Panc1 (cell line): ENCODE data around the gene MAP4. TPM values are rescaled to one million over a fixed set of nuclear protein-coding genes. Genes with fewer than 3 reads are reported as not detected.

Experiments
- ATAC-seq: fragments of 200-7000 bp; cut with Tn5 transposase; 2 replicates; pipeline ENCODE4 v1.9.1; 2020; ENCODE audit warnings: mild to moderate bottlenecking, moderate library complexity
- BruUV-seq: library from RNA; stranded (reverse); fragments of 400-500 nt; replicated peaks from 2 replicates; lab custom pipeline; 2021; lab: Mats Ljungman, UMichigan
- CTCF ChIA-PET: fragments of 300-600 bp; sonication (Branson Sonifier 250); formaldehyde crosslinking; loops from one replicate; lab custom pipeline; 2022; ENCODE audit warnings: antibody characterized with exemption; lab: Charles Lee
- POLR2A ChIA-PET: fragments of 300-600 bp; sonication (Branson Sonifier 250); formaldehyde crosslinking; loops from one replicate; lab custom pipeline; 2022; ENCODE audit warnings: antibody characterized with exemption; lab: Charles Lee
- DNase-seq: peaks from one replicate; pipeline ENCODE4 v3.0.0-alpha.2; 2010; ENCODE audit warnings: low read depth, low spot score
- H3K27ac ChIP-seq: 2 replicates; pipeline ENCODE4 v1.5.1; 2011; ENCODE audit warnings: mild to moderate bottlenecking, low read length, inconsistent platforms
- H3K27me3 ChIP-seq: fragments of 200-500 bp; sonication (Bioruptor generic); 2 replicates; pipeline ENCODE4 v1.6.0; 2014; ENCODE audit warnings: low read length, inconsistent platforms; ENCODE audit not compliant: control insufficient read depth, insufficient read depth
- H3K36me3 ChIP-seq: fragments of 200-500 bp; sonication (Bioruptor generic); 2 replicates; pipeline ENCODE4 v1.5.1; 2014; ENCODE audit warnings: inconsistent platforms, mild to moderate bottlenecking, low read length, moderate library complexity; ENCODE audit not compliant: control insufficient read depth, insufficient read depth
- H3K4me1 ChIP-seq: 2 replicates; pipeline ENCODE4 v1.5.1; 2011; ENCODE audit warnings: inconsistent platforms, mild to moderate bottlenecking, low read length, moderate library complexity; ENCODE audit not compliant: control insufficient read depth, insufficient read depth
- H3K4me3 ChIP-seq, 2 experiments: 2 replicates each; pipeline ENCODE4 v1.5.1; 2011 to 2012; ENCODE audit warnings: low read depth in 2 of 2, low read length in 2 of 2, mild to moderate bottlenecking in 2 of 2, inconsistent platforms in 1 of 2, moderate library complexity in 1 of 2
- H3K9me3 ChIP-seq: fragments of 200-500 bp; sonication (Bioruptor generic); 2 replicates; pipeline ENCODE4 v1.5.1; 2014; ENCODE audit warnings: low read depth, mild to moderate bottlenecking, inconsistent platforms, low read length, moderate library complexity; ENCODE audit not compliant: control insufficient read depth, insufficient read depth
- CTCF ChIP-seq: fragments of 450-650 bp; IDR thresholded peaks from 2 replicates; pipeline ENCODE4 v1.5.1; 2017; ENCODE audit warnings: mild to moderate bottlenecking
- POLR2AphosphoS5 ChIP-seq: IDR thresholded peaks from 2 replicates; pipeline ENCODE4 v1.6.1; 2012; ENCODE audit warnings: mild to moderate bottlenecking, low read depth, low read length, moderate library complexity
- REST ChIP-seq, 2 experiments: IDR thresholded peaks; 2 replicates each; pipeline ENCODE4 v1.6.1; 2011 to 2012; ENCODE audit warnings: low read depth in 2 of 2, control low read depth in 1 of 2, low read length in 1 of 2, mild to moderate bottlenecking in 1 of 2, moderate library complexity in 1 of 2; ENCODE audit not compliant: insufficient read depth in 1 of 2
- SIN3A ChIP-seq: IDR thresholded peaks from 2 replicates; pipeline ENCODE4 v1.6.1; 2012; ENCODE audit warnings: low read depth, mild to moderate bottlenecking, low read length, moderate library complexity, borderline replicate concordance; ENCODE audit not compliant: insufficient read depth
- TCF7L2 ChIP-seq: IDR thresholded peaks from 2 replicates; pipeline ENCODE4 v1.6.1; 2011; ENCODE audit warnings: mild to moderate bottlenecking, low read depth, low read length, inconsistent platforms
- in situ Hi-C: cut with HindIII; loops from 2 replicates; pipeline ENCODE4 v1.10.0; 2016; ENCODE audit warnings: low sequenced_read_pairs, low pct_unique_long_range_greater_than_20kb
- intact Hi-C: fragments of 100-400 bp; cut with micrococcal nuclease; formaldehyde crosslinking; loops from one replicate; pipeline ENCODE4 v1.10.0; 2022; ENCODE audit not compliant: unreplicated experiment
- total RNA-seq: library from RNA; stranded (reverse); gene quantifications from one replicate; pipeline ENCODE4 v1.2.1, GENCODE V29; 2021; ENCODE audit not compliant: unreplicated experiment

MAP4 gene
- total RNA-seq, 1 experiment from 2014 or later = 150 TPM

- H3K36me3 ChIP-seq = no peaks in the 10 kb centered on the region
- in situ Hi-C loops = no loop called here
- no peak for ATAC-seq
Measured at GRCh38 chr3:47890126-47890827, 125.9 kb downstream of the MAP4 start.

More at GRCh38 chr3:47890126-47890827, 125.9 kb downstream of the MAP4 start:
- Histone ChIP-seq H3K4me3 (no peak overlapping the region), H3K9me3 (no peaks in the 10 kb centered on the region), H3K27me3 (no peaks in the 10 kb centered on the region), H3K27ac (no peak overlapping the region), H3K4me1 (no peaks in the 10 kb centered on the region)
- BruUV-seq = no TSS peak
- no peak for DNase-seq
- TF ChIP-seq POLR2AphosphoS5 (no peak), TCF7L2 (no peak), REST (IDR thresholded peaks at IDR 0.05; ENCODE audit: insufficient read depth in 1 of 2, low read depth in 2 of 2, low read length in 1 of 2) (no peak), CTCF (no peak), SIN3A (no peak)
- intact Hi-C loops = no loop called here
- ChIA-PET POLR2A (interaction anchor here (0.6 kb wide), 1 partner anchor 670 kb away, joined by 3 read pairs; no protein-coding TSS in a partner anchor), CTCF (interaction anchor here (0.7 kb wide), 1 partner anchor 100 kb away, joined by 3 read pairs; no protein-coding TSS in a partner anchor)
